ENCODE results near the gene MLEC.

Gene MLEC

GRCh38 chr12:120652656-120653435 is 34.1 kb upstream of the MLEC start:
- H3K4me3 ChIP-seq (ENCODE audit: low read depth, low read length) = no peak overlapping the region
- no peak for DNase-seq (ENCODE audit: low read depth)
- no peak for TF ChIP-seq CTCF (IDR thresholded peaks at IDR 0.05; ENCODE audit: low read depth, low read length, missing control alignments)
- in situ Hi-C loops (cut with HindIII; ENCODE audit: low sequenced_read_pairs) = no loop called here

DNA sequence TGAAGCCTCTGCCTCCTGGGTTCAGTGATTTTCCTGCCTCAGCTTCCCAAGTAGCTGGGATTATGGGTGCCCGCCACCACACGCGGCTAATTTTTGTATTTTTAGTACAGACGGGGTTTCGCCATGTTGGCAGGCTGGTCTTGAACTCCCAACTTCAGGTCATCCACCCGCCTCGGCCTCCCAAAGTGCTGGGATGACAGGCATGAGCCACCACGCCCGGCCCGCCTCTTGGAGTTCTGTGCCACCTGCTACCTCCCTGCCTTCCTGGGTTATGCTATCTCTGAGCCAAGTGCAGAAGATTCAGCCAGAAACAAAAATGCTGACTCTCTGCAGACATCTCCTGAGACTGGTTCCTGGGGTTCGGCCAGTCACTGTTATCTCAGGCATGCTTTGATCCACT is 33.3 kb upstream of the MLEC start:
- H3K4me3 ChIP-seq (ENCODE audit: low read depth, low read length) = no peak overlapping the region
- no peak for DNase-seq (ENCODE audit: low read depth)
- TF ChIP-seq CTCF (IDR thresholded peaks at IDR 0.05; ENCODE audit: low read depth, low read length, missing control alignments) = no peak
- in situ Hi-C loops (cut with HindIII; ENCODE audit: low sequenced_read_pairs) = no loop called here

DNA sequence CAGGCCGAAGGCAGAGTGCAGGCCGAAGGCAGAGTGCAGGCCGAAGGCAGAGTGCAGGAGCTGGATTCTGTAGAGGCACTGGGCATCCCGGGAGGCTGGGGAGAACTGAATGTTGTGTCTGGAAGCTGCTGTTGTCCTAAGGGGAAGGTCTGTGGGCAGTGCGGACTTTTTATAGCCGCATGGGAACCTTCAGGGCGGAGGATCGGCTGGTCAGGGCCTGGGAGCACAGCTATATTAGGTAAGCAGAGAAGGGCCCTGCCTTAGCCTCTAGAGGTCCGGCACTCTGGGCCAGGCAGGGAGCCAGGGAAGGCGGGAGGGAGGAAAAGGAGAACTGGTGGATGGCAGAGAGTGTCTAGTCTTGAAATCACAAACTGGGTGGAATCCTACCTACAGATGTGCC is 32.3 kb upstream of the MLEC start:
- H3K4me3 ChIP-seq (ENCODE audit: low read depth, low read length) = no peak overlapping the region
- in situ Hi-C loops (cut with HindIII; ENCODE audit: low sequenced_read_pairs) = no loop called here
- TF ChIP-seq CTCF (IDR thresholded peaks at IDR 0.05; ENCODE audit: low read depth, low read length, missing control alignments) = no peak
- no peak for DNase-seq (ENCODE audit: low read depth)

- H3K4me3 ChIP-seq (ENCODE audit: low read depth, low read length) = no peak overlapping the region
- no peak for TF ChIP-seq CTCF (IDR thresholded peaks at IDR 0.05; ENCODE audit: low read depth, low read length, missing control alignments)
- in situ Hi-C loops (cut with HindIII; ENCODE audit: low sequenced_read_pairs) = no loop called here
Measured at GRCh38 chr12:120656008-120656407, 30.9 kb upstream of the MLEC start.

GRCh38 chr12:120658286-120659150 is 28.4 kb upstream of the MLEC start:
- TF ChIP-seq CTCF (IDR thresholded peaks at IDR 0.05; ENCODE audit: low read depth, low read length, missing control alignments) = no peak
- no peak overlapping the region for H3K4me3 ChIP-seq (ENCODE audit: low read depth, low read length)
- no peak for DNase-seq (ENCODE audit: low read depth)
- in situ Hi-C loops (cut with HindIII; ENCODE audit: low sequenced_read_pairs) = no loop called here

More at GRCh38 chr12:120656008-120656407, 30.9 kb upstream of the MLEC start:
- no peak for DNase-seq (ENCODE audit: low read depth)

DNA sequence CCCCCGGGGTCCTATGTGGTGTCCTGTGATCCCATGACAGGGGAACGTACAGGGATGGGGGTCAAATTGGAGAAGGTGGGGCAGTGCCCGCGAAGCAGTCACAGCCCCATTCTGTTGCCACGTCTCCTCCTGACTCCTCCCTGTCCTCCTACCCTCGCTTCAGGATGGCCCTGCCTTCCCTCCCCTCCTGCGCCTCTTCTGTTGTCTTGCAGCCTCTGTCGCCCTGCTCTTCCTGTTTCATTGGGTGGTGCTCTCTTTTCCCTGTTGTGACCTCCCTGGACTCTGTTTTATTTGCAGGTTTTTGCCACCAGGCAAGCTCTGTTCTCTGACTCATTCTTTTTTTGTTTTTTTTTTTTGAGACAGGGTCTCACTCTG is 27.8 kb upstream of the MLEC start:
- TF ChIP-seq CTCF (IDR thresholded peaks at IDR 0.05; ENCODE audit: low read depth, low read length, missing control alignments) = no peak
- in situ Hi-C loops (cut with HindIII; ENCODE audit: low sequenced_read_pairs) = no loop called here
- no peak overlapping the region for H3K4me3 ChIP-seq (ENCODE audit: low read depth, low read length)
- DNase-seq (ENCODE audit: low read depth) = no peak
